HCT116 (cell line): ENCODE data around the gene IRF2BP2. TPM values are rescaled to one million over a fixed set of nuclear protein-coding genes. Genes with fewer than 3 reads are reported as not detected.

ENCODE experiments used
- ATAC-seq: fragments of 200-7000 bp; cut with Tn5 transposase; 2 replicates; pipeline ENCODE4 v1.9.1; 2020; ENCODE audit warnings: mild to moderate bottlenecking, moderate library complexity
- BruUV-seq: library from RNA; stranded (reverse); fragments of 400-500 nt; replicated peaks from 2 replicates; lab custom pipeline; 2021; lab: Mats Ljungman, UMichigan
- CTCF ChIA-PET: fragments of 300-600 bp; sonication (Branson Sonifier 250); formaldehyde crosslinking; loops from one replicate; lab custom pipeline; 2021; ENCODE audit warnings: antibody characterized with exemption; lab: Charles Lee
- POLR2A ChIA-PET: fragments of 300-600, 350-600 bp; sonication (Branson Sonifier 250); formaldehyde crosslinking; loops from one replicate; lab custom pipeline; 2021; ENCODE audit warnings: antibody characterized with exemption; lab: Charles Lee
- RAD21 ChIA-PET, 2 experiments: fragments of 300-600 bp; sonication (Branson Sonifier 250); formaldehyde crosslinking; loops; one replicate each; lab custom pipeline; 2023; ENCODE audit warnings: low total read pairs in 2 of 2; ENCODE audit not compliant: uncharacterized antibody in 2 of 2, unreplicated experiment in 2 of 2, low non-redundant PET in 1 of 2; lab: Charles Lee
- DNase-seq: peaks from one replicate; pipeline ENCODE4 v3.0.0-alpha.2; 2010; ENCODE audit warnings: low read depth, low spot score
- H2AFZ ChIP-seq: fragments of 200-600 bp; shearing (Covaris generic), sonication (generic); 2 replicates; pipeline ENCODE4 v1.6.1; 2017; ENCODE audit warnings: low read depth, mixed run types, mixed read lengths, antibody characterized with exemption, low read length; ENCODE audit not compliant: poor library complexity, severe bottlenecking
- H3K27ac ChIP-seq: 2 replicates; pipeline ENCODE4 v1.5.1; 2012; ENCODE audit warnings: low read depth, low read length
- H3K27me3 ChIP-seq: fragments of 200-600 bp; sonication (generic); 2 replicates; pipeline ENCODE4 v1.6.1; 2016; ENCODE audit warnings: mixed run types, low read length, mixed read lengths; ENCODE audit not compliant: insufficient read depth
- H3K36me3 ChIP-seq, 2 experiments: fragments of 200-500 bp in 1 of 2; fragments of 200-600 bp in 1 of 2; sonication (Bioruptor generic) in 1 of 2; sonication (generic) in 1 of 2; 2 replicates each; pipeline versions ENCODE4 v1.5.1 to v1.6.1; 2014 to 2016; ENCODE audit warnings: low read length in 2 of 2, inconsistent platforms in 1 of 2, mixed read lengths in 1 of 2, mixed run types in 1 of 2; ENCODE audit not compliant: insufficient read depth in 2 of 2, control insufficient read depth in 1 of 2
- H3K4me1 ChIP-seq, 2 experiments: fragments of 200-600 bp in 1 of 2; sonication (generic) in 1 of 2; 2 replicates each; pipeline versions ENCODE4 v1.5.1 to v1.6.1; 2012 to 2017; ENCODE audit warnings: low read length in 2 of 2, inconsistent platforms in 1 of 2, mild to moderate bottlenecking in 1 of 2, mixed read lengths in 1 of 2, mixed run types in 1 of 2, moderate library complexity in 1 of 2; ENCODE audit not compliant: insufficient read depth in 2 of 2, control insufficient read depth in 1 of 2
- H3K4me2 ChIP-seq: fragments of 200-600 bp; sonication (generic); 2 replicates; pipeline ENCODE4 v1.6.1; 2017; ENCODE audit warnings: mixed run types, low read length, mixed read lengths
- H3K4me3 ChIP-seq, 2 experiments: fragments of 200-600 bp in 1 of 2; sonication (generic) in 1 of 2; replicated peaks in 1 of 2; 2 replicates each; pipeline ENCODE4 v1.5.1; 2011 to 2016; ENCODE audit warnings: low read length in 2 of 2, control low read depth in 1 of 2, low read depth in 1 of 2, mild to moderate bottlenecking in 1 of 2, mixed read lengths in 1 of 2, mixed run types in 1 of 2
- H3K79me2 ChIP-seq: fragments of 200-600 bp; sonication (generic); 2 replicates; pipeline ENCODE4 v1.6.1; 2017; ENCODE audit warnings: mild to moderate bottlenecking, mixed run types, low read length, moderate library complexity, mixed read lengths; ENCODE audit not compliant: insufficient read depth
- H3K9ac ChIP-seq: fragments of 200-600 bp; sonication (generic); 2 replicates; pipeline ENCODE4 v1.6.1; 2016; ENCODE audit warnings: low read length, mixed read lengths
- H3K9me2 ChIP-seq: fragments of 200-600 bp; sonication (generic), shearing (Covaris generic); 2 replicates; pipeline ENCODE4 v1.6.1; 2017; ENCODE audit warnings: mixed run types, mild to moderate bottlenecking, moderate library complexity; ENCODE audit not compliant: insufficient read depth
- H3K9me3 ChIP-seq, 2 experiments: fragments of 200-500 bp in 1 of 2; fragments of 200-600 bp in 1 of 2; sonication (Bioruptor generic) in 1 of 2; sonication (generic) in 1 of 2; 2 replicates each; pipeline ENCODE4 v1.6.1; 2014 to 2017; ENCODE audit warnings: low read length in 2 of 2, mixed read lengths in 2 of 2, inconsistent platforms in 1 of 2, low read depth in 1 of 2, mild to moderate bottlenecking in 1 of 2, mixed run types in 1 of 2, moderate library complexity in 1 of 2; ENCODE audit not compliant: control insufficient read depth in 1 of 2, insufficient read depth in 1 of 2
- H4K20me1 ChIP-seq: fragments of 200-600 bp; sonication (generic), shearing (Covaris generic); 2 replicates; pipeline ENCODE4 v1.6.1; 2017; ENCODE audit warnings: mixed run types, mild to moderate bottlenecking, moderate library complexity; ENCODE audit not compliant: insufficient read depth
- CEBPB ChIP-seq: IDR thresholded peaks from 2 replicates; pipeline ENCODE4 v1.6.1; 2012; ENCODE audit warnings: low read depth
- EGR1 ChIP-seq: IDR thresholded peaks from 2 replicates; pipeline ENCODE4 v1.6.1; 2012; ENCODE audit warnings: low read depth
- ELF1 ChIP-seq: IDR thresholded peaks from 2 replicates; pipeline ENCODE4 v1.6.1; 2012; ENCODE audit warnings: low read depth, borderline replicate concordance
- EZH2phosphoT487 ChIP-seq: fragments of 200-600 bp; IDR thresholded peaks from 2 replicates; pipeline ENCODE4 v1.6.1; 2018; ENCODE audit warnings: antibody characterized with exemption, borderline replicate concordance
- FOSL1 ChIP-seq: IDR thresholded peaks from 2 replicates; pipeline ENCODE4 v1.6.1; 2012; ENCODE audit warnings: low read depth
- JUND ChIP-seq: IDR thresholded peaks from 2 replicates; pipeline ENCODE4 v1.6.1; 2012
- RAD21 ChIP-seq: IDR thresholded peaks from 2 replicates; pipeline ENCODE4 v1.6.1; 2012; ENCODE audit warnings: low read depth, mild to moderate bottlenecking
- SIN3A ChIP-seq: IDR thresholded peaks from 2 replicates; pipeline ENCODE4 v1.6.1; 2012; ENCODE audit warnings: low read depth
- ZFX ChIP-seq: fragments of 450-650 bp; IDR thresholded peaks from 2 replicates; pipeline ENCODE4 v1.6.1; 2017
- ZNF274 ChIP-seq: fragments of 200-500 bp; sonication (Bioruptor generic); IDR thresholded peaks from 2 replicates; pipeline ENCODE4 v1.6.1; 2014; ENCODE audit warnings: mild to moderate bottlenecking, low read depth, low read length, inconsistent platforms
- intact Hi-C: fragments of 100-400 bp; cut with micrococcal nuclease; formaldehyde crosslinking; loops from 2 replicates; pipeline ENCODE4 v1.10.0; 2022
- total RNA-seq: library from RNA; stranded (reverse); gene quantifications from one replicate; pipeline ENCODE4 v1.2.1, GENCODE V29; 2021; ENCODE audit not compliant: unreplicated experiment
- TF ChIP-seq, protein P1 (sequence below), 3 experiments: fragments of 200-600 bp in 1 of 3; sonication (generic) in 1 of 3; IDR thresholded peaks in 2 of 3; conservative IDR thresholded peaks in 1 of 3; 2 replicates each; pipeline ENCODE4 v1.5.1; 2012 to 2017; ENCODE audit warnings: low read depth in 2 of 3, low read length in 2 of 3, antibody characterized with exemption in 1 of 3, borderline replicate concordance in 1 of 3, control low read depth in 1 of 3, mild to moderate bottlenecking in 1 of 3, mixed read lengths in 1 of 3, mixed run types in 1 of 3, moderate library complexity in 1 of 3; ENCODE audit not compliant: insufficient read depth in 1 of 3
- TF ChIP-seq, protein P2 (sequence below): IDR thresholded peaks from 2 replicates; pipeline ENCODE4 v1.6.1; 2011; ENCODE audit warnings: mild to moderate bottlenecking, low read length, moderate library complexity; ENCODE audit not compliant: insufficient replicate concordance; ENCODE audit errors: extremely low read depth
- TF ChIP-seq, protein P3 (sequence below): IDR thresholded peaks from 2 replicates; pipeline ENCODE4 v1.6.1; 2012
- TF ChIP-seq, protein P4 (sequence below): IDR thresholded peaks from 2 replicates; pipeline ENCODE4 v1.6.1; 2012; ENCODE audit warnings: low read depth

IRF2BP2 gene
- total RNA-seq, 1 experiment from 2014 or later: 61.3 TPM

DNA sequence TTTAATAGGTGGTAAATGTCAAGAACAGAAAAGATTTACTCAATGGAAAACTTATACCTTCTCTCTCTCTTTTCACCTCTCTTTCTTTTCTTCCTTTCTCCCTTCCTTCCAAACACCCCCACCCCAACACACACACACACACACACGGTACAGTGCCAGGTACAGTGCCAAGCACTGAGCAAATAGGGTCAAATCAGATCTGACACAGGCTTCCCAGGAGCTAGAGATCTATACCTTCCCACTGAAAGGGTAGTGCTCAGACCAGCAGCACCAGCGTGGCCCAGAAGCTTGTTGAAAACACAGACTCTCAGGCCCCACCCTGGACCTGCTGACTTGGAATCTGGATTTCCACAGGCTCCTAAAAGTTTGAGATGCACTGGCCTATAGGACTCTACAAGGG is 31.9 kb downstream of the IRF2BP2 start (continued):
- TF ChIP-seq EZH2phosphoT487 (no peak), ZNF274 (no peak), RAD21 (no peak), JUND (no peak), CEBPB (no peak)
- TF ChIP-seq, protein P1, sequence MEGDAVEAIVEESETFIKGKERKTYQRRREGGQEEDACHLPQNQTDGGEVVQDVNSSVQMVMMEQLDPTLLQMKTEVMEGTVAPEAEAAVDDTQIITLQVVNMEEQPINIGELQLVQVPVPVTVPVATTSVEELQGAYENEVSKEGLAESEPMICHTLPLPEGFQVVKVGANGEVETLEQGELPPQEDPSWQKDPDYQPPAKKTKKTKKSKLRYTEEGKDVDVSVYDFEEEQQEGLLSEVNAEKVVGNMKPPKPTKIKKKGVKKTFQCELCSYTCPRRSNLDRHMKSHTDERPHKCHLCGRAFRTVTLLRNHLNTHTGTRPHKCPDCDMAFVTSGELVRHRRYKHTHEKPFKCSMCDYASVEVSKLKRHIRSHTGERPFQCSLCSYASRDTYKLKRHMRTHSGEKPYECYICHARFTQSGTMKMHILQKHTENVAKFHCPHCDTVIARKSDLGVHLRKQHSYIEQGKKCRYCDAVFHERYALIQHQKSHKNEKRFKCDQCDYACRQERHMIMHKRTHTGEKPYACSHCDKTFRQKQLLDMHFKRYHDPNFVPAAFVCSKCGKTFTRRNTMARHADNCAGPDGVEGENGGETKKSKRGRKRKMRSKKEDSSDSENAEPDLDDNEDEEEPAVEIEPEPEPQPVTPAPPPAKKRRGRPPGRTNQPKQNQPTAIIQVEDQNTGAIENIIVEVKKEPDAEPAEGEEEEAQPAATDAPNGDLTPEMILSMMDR (IDR thresholded peaks at IDR 0.05 in 2 of 3, conservative IDR thresholded peaks at IDR 0.05 in 1 of 3; ENCODE audit: borderline replicate concordance in 1 of 3, insufficient read depth in 1 of 3, low read depth in 2 of 3, low read length in 2 of 3): no peak
- TF ChIP-seq, protein P2, sequence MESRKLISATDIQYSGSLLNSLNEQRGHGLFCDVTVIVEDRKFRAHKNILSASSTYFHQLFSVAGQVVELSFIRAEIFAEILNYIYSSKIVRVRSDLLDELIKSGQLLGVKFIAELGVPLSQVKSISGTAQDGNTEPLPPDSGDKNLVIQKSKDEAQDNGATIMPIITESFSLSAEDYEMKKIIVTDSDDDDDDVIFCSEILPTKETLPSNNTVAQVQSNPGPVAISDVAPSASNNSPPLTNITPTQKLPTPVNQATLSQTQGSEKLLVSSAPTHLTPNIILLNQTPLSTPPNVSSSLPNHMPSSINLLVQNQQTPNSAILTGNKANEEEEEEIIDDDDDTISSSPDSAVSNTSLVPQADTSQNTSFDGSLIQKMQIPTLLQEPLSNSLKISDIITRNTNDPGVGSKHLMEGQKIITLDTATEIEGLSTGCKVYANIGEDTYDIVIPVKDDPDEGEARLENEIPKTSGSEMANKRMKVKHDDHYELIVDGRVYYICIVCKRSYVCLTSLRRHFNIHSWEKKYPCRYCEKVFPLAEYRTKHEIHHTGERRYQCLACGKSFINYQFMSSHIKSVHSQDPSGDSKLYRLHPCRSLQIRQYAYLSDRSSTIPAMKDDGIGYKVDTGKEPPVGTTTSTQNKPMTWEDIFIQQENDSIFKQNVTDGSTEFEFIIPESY: no peak
- TF ChIP-seq, all 23 proteins: peak for 0

DNA sequence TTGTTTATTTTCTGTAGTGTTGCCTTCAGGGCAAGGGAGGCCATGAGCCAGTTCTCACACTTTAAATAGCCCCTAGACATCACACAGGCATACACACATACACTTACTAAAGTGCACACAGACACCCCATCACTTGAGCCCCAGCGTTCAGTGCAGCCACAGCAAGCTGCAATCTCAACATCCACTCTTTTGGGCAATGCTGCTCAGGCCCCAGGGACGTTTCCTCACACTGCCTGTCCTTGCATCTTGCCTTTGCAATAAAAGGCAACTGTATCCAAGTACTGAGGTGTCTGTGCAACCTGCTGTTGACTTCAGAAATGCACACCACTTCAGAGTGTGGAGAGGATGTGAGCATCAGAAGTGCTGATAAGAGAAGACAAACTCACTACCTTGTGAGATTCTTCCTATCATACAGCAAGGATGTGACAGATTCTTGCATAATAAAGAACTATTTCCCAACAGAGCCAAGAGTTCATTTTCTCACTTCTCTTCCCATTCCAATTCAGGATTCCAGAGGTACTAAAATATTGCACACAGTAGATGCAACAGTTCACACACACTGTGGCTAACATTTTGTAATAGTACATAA is 36.2 kb downstream of the IRF2BP2 start:
- Histone ChIP-seq H3K9me2 (no peaks in the 10 kb centered on the region), H3K36me3 (no peaks in the 10 kb centered on the region), H2AFZ (no peak overlapping the region), H4K20me1 (no peaks in the 10 kb centered on the region), H3K4me1 (no peaks in the 10 kb centered on the region), H3K9ac (no peak overlapping the region), H3K27ac (no peak overlapping the region), H3K79me2 (no peaks in the 10 kb centered on the region), H3K9me3 (no peaks in the 10 kb centered on the region), H3K27me3 (no peaks in the 10 kb centered on the region), H3K4me2 (no peak overlapping the region), H3K4me3 (no peak overlapping the region)
- ChIA-PET CTCF (no interaction called here), RAD21 (no interaction called here), POLR2A (no interaction called here)
- BruUV-seq: no TSS peak
- intact Hi-C loops: no loop called here
- no peak for DNase-seq
- ATAC-seq: no peak
- TF ChIP-seq EGR1 (no peak), RAD21 (no peak), FOSL1 (no peak), SIN3A (no peak), ZFX (no peak), ELF1 (no peak), JUND (no peak)
- TF ChIP-seq, protein P3, sequence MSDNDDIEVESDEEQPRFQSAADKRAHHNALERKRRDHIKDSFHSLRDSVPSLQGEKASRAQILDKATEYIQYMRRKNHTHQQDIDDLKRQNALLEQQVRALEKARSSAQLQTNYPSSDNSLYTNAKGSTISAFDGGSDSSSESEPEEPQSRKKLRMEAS: no peak
- TF ChIP-seq, protein P1 (IDR thresholded peaks at IDR 0.05 in 2 of 3, conservative IDR thresholded peaks at IDR 0.05 in 1 of 3; ENCODE audit: borderline replicate concordance in 1 of 3, insufficient read depth in 1 of 3, low read depth in 2 of 3, low read length in 2 of 3): no peak
- TF ChIP-seq, protein P4, sequence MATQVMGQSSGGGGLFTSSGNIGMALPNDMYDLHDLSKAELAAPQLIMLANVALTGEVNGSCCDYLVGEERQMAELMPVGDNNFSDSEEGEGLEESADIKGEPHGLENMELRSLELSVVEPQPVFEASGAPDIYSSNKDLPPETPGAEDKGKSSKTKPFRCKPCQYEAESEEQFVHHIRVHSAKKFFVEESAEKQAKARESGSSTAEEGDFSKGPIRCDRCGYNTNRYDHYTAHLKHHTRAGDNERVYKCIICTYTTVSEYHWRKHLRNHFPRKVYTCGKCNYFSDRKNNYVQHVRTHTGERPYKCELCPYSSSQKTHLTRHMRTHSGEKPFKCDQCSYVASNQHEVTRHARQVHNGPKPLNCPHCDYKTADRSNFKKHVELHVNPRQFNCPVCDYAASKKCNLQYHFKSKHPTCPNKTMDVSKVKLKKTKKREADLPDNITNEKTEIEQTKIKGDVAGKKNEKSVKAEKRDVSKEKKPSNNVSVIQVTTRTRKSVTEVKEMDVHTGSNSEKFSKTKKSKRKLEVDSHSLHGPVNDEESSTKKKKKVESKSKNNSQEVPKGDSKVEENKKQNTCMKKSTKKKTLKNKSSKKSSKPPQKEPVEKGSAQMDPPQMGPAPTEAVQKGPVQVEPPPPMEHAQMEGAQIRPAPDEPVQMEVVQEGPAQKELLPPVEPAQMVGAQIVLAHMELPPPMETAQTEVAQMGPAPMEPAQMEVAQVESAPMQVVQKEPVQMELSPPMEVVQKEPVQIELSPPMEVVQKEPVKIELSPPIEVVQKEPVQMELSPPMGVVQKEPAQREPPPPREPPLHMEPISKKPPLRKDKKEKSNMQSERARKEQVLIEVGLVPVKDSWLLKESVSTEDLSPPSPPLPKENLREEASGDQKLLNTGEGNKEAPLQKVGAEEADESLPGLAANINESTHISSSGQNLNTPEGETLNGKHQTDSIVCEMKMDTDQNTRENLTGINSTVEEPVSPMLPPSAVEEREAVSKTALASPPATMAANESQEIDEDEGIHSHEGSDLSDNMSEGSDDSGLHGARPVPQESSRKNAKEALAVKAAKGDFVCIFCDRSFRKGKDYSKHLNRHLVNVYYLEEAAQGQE: no peak
